Stimulated activated CD4-positive, alpha-beta T cell treated with anti-CD3 and anti-CD28 coated beads, TNF-alpha, amount 100 ng/mL, for 48 hours (primary cell): ENCODE data around the gene MAML2.

Source experiments
- DNase-seq, 3 donors: peaks; one replicate each; pipeline ENCODE4 v3.0.0-alpha.2; 2020; ENCODE audit warnings: low read depth in 3 of 3

Gene MAML2

DNA sequence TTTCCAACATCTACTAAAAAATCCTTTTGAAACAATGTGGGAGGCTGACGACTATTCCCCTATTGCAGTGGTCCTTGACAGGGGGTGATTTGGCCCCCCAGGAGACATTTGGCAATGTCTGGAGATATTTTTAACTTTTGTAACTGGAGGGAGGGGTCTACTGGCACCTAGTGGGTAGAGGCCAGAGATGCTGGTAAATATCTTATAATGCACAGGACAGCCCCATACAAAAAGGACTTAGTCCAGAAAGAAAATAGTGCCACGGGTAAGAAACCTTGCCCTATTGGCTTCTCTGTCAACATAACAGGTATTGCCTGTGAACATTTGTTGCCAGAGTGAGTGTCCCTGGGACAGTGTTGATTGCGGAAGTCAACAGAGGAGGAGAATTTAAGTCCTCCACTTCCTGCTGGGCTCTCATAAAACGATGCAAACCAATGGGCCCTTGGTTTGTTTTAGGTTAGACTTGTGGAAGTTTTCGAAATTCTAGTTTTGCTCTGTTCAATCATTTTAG lies 101.6 kb downstream of the MAML2 start:
- no peak for DNase-seq

DNA sequence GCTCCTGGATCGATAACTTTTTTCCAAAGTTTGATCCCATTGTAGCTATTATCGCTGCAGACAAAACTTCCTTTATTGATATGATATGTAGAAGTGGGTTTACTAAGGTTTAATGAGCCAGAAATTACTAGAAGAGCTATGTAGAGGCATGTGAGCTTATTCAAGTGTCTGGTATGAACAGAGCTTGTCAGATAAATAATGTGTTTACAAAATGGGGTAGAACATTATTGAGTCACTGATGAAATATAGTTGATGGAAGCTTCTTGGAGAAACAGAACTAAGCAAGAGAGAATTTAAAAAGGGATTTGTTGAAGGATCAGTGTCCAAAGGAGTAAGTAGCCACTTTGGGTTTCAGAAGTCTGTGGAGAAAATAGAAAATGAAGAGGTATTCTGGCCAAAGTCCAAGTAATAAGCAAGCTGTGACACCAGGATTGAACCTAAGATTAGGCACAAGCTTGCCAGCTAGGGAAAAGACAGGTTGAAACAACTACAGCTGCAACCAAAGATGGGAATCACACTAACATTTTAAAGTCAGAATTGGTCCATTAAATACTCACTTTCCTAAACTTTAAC lies 104.3 kb downstream of the MAML2 start:
- no peak for DNase-seq

DNA sequence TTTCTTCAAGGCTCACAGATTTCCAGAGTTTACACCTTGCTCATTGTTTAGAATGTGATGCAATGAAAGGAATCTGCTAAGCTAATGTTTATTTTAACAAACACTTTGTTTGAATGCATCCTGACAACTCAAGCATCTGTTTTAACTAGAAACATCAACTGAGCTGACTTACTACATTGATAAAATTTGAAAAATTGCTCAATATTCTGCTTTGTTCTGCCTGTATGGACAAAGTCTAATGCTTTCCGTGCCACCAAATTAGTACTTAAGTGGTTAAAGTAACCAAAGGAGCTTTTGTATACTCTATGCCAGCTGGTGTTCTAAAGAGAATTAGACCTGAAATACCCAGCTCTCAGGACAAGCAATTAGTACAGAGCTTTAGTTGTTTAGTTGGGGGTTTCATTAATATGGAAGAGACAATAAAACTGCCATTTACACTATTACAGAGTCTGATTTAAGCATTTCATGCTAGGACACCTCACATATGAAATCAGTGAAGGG lies 105.2 kb downstream of the MAML2 start:
- DNase-seq = no peak

DNA sequence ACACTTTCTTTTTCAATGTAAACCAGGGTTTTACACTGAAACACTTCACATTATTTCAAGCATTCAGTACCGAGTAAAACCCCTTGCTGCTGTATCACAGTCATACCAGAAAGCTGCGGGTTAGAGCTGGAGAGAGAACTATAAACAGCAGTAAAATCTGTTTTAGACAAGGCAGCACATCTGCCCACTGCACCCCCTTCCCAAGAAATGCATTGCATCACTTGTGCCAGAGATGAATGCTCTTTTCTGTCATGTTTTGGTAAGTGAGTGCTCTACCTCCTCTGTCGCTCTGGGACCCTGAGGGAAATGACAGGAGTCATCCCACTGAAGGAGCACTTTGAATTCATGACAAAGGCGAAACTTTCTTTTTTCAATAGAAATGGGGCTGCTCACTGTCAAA lies 107.2 kb downstream of the MAML2 start:
- peak; percentile 49 to 68 (median 51) for DNase-seq

DNA sequence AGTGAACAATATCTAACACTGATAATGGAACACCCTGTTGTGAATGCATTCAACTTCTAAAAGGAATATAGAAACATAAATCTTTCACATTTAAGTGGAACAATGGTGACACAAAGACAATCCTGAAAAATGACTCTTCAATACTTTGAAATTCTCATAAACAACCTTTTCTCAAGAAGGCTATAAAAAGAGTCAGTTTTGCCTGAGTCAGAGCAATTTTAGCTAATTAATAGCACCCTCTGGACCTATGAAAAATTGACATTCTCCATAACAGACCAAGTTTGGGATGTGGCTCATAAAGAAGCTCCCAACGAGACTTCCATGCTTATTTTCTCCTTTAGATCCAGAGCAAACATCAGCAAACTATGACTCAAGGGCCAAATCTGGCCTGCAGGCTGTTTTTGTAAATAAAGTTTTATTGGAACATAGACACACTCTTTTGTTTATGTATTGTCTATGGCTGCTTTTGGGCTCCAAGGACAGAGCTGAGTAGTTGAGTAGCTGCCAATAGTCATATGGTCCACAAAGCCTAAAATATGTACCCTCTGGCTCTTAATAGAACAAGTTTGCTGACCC lies 108.0 kb downstream of the MAML2 start:
- no peak for DNase-seq

DNA sequence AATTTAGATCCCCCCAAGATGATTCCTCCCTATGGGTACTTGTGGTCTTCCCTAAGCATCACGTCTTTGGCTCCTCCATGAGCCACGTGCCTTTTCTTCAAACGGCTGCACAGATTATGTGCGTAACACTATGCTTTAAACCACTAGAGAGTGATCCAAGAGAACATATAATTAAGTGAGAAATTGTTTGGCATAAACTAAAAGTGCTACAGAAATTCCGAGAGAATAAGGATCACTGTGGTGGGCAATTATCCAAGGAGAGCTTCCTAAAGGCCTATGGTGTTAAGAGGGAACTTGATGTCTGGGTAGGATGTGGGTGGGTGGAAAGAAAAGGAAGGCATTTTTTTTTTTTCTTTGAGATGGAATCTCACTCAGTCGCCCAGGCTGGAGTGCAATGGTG lies 110.9 kb downstream of the MAML2 start:
- DNase-seq = no peak

DNA sequence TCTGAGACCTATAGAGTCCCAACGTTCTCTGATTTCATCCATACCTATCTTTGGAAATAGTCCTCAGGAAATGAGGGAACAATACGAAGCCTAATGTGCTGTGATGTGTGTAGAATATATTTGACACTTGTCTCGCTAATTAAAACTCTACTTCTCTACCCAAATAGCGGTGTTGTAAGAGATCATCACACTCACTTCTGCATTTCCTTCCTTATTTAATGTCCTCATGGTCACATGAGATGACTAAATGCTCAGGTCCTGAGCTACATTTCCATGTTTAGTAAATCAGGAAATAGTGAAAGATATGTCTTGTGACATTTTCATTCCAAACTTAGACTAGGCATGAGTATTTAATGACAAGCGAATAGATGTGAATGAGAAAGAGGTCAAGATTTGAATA lies 112.3 kb downstream of the MAML2 start:
- no peak for DNase-seq

DNA sequence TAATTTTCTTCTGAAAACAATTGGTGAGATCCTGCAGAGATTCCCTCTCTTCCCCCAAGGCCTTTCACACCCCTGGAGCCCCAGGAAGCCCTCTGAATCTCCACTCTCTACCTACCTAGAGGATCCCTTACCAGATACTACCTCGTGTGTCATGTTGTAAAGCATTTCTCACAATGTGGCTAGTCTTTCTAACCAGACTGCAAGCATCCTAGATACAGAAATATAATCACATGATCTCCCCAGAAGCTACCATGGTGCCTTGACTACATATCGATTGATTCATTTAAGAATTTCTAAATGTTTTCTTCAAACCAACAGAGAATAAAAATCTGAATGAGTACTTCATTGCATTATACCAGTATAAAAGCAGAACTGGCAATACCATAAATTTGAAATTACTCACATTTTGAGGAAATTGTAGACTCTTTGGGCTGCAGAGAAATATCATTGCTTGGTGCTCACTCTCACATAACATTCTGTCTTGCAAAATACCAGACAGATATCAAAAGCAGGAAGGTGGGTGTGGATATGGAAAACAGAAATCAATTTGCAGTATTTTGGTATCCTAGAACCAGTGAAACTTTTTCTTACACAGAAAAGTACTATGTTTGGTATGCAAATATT lies 113.5 kb downstream of the MAML2 start:
- no peak for DNase-seq

DNA sequence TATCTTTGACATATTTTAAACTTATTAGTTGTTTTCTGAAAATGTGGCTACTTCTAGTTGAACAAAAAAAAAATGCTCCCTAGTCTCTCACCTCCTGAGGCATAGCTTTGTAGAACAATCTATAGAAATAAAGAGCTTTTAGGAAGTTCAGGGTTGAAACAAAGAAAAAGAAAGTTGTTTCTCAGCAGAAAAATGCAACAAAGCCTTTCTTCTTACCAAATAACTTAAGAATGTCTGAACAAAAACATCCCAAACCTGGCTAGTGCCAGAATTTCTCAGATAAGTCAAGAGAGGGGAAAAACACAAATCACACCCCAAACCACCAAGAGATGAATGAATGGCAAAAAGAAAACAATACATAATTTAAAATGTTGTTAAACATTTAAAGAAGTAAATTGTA lies 114.1 kb downstream of the MAML2 start:
- DNase-seq = no peak

DNA sequence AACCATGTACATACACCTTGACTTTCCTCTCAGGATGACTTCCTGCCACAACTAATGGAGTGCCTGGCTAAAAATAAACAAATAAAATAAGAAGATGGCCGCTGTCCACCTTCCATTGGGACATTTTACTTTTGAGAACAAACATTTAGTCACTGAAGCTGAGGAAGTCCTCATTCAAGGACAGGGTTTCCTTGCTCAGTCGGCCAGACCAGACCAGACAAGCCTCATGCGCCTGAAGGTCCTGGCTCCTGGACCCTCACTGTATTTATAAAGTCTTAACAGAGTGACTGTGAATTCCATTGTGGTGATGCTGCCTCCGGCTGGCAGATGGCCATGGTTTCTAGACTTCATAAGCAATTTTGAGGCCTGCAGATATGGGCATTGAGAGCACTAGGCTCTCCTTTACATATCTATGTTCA lies 114.5 kb downstream of the MAML2 start:
- no peak for DNase-seq

DNA sequence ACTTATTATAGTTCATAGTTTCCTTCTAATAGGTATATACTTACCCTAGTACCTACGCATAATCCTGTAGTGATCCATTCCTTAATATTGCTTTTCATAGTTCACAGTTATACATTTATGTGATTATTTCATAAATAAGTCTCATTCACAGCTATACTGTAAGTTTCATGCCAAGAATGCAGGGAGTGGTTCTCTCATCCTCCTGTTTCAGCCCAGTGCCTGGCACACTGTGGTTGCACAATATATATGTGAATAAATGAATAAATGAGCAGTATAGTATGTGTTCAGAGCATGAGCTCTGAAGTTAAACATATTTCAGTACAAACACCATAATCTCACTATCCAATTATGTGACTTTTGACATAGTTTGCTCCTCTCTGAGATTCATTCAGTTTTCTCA lies 115.8 kb downstream of the MAML2 start:
- no peak for DNase-seq

DNA sequence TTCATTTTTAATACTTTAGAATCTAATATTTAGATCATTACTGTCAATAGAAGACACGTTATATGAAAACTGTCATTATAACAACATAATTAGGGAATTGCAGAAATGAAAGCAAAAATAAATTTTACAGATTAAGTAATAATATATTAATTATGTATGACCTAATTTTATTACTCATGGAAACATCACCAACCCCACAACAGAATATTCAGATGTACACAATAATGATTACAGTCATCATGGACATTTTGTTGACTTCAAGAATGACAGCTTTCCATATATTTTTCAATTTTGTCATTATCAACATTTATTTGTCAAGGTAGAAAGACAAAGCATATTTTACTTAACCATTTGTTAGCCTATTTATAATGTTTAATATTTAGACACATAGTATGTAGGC lies 119.9 kb downstream of the MAML2 start:
- no peak for DNase-seq

DNA sequence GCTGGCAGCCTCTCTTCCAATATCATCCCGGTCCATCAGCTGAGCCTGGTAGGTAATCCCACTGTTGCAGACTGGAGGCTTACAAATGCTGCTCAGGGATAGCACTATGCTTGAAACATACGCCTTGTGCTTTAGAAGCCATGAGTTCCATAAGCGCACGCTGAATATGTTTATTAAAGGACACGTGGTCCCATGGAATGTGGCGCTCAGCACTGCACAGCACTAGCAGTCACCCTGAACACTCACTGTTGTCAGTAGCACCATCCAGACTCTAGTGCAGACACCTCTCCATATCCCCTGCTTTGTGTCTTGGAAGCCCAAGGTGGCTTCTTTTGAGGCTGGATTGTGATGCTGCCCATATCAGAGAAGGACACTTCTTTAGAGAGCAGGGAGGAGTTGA lies 120.9 kb downstream of the MAML2 start:
- DNase-seq = no peak

DNA sequence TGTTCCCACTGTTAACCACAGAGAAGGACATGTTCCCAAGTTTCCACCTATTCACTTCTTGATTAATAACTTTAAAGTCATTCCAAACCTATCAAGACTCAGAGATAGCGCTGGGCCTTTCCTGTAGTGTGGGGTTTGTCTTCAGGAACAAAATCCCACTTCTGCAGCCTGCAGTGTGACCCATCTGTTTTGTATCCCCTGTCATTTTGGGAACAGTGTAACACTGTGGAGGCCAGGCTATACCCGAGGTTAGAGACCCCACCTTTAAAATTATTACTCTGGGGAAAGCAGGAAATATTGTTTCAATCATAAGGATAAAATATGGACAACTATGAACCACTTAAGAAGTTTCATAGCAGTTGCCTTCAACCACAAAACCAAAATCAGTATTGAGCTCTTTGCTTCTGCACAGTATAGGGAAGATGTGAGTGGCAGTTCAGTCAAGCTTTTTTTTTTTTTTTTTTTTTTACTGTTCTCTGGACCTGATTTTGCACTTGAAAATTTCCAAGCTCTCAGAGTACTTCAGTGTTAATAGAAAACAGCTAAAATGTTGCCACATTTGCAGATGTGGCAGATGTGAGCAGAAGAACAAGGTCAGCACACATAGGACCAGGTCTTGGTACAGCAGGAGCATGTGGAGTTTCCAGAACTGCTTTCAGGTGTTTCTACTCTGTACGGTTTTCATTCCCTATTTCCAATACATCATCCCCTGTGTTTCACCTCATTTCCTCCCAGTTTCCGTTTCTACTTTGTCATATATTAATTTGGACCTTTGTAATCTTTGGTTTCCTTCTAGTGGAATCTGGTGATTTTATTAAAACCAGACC lies 121.5 kb downstream of the MAML2 start:
- no peak for DNase-seq

DNA sequence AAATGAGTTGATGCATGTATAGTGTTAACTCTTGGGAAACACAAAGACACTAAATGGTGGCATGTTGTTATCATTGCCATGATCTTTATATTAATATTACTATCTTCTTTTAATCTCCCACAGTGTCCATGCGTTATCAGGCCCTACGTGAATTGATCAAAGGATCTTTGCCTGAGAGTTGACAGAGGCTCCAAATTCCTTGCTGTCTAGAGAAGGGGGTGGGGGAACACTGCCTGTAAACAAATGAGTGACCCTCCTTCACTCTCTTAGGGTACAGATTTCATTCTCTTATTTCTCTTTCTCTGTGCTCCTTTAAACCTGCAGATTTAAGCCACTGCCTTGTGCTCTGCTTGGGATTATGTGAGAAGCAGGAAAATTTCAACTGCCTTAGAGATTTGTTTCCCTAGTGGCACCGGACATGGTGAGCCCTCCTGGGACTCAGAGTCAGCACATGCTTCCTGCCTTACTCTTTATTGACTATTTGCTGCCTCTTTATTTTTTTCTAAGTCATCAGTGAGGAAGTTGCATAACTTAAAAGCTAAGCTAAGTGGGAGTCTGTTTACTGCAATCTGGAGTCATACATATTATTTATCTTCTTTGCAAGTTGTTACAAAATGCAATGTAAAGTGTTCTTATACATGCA lies 122.9 kb downstream of the MAML2 start:
- DNase-seq = no peak

DNA sequence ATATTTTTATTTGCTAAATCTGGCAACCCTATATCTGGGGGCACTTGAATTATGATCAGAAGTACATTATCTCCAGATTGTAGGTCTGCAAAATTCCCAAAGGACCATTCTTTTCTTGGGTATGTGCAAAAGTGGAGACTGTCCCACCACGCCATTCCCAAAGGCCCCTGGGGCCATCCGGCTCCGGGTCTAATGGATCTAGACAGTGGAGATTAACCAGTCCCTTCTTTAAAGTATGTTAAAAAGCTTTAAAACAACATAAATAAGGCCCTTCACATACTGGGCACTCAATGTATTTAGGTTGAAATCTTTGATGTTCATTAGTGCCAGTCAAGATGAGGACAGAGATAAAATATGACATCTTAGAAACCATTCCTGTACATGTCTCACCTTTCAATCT lies 124.1 kb downstream of the MAML2 start:
- DNase-seq = no peak

DNA sequence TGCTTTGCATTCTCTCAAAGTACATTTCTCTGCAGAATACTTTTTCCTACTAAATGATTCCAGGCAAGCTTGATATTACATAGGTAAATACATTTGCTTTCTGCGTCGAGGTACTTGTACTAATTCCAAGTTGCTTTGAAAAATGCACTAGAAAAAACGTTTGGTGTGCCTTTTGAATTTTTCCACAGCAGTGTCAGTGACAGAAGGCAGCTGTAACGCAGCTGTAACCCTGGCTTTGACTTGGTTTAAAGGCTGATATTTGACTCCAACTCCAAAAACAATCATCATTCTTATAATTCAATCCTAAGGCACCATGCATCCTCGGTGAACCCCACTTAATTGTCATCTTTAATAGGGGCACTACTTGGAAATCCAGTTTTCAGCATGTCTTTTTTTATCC lies 125.0 kb downstream of the MAML2 start:
- DNase-seq = no peak

DNA sequence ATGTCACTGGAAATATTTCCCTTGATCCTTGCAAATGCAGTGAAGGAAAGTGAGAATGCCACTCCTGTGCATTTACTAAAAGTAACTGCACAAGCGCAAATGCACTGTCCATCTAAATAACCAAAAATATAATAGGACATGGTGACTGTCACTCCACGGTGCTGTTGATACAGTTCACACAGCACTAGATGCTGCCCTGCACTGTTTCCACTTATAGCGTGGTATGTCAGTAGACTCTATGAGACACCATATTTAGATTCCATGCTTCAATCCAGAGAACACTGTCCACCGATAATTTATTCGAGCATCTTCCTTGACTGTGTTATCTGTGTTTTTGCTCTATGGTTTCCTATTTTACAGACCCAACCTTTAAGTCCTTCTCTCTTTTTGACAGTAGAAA lies 125.8 kb downstream of the MAML2 start:
- no peak for DNase-seq

DNA sequence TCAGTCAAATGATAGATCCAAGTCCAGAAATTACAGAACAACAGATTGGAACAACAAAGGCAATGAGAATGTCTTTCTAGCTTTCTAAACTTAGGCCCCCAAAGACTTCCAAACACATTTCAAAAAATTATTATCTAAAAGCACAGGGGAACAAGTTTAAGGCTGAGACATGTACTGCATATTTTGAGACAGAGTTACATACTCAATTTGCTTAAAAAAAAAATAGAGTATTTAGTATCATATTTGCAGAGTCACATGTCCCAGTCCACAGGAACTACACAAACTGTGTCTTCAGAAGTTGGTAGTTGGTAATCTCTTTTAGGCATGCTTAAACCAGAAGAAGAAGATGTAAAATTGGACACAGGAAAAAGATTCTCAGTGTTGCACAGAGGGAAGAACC lies 127.2 kb downstream of the MAML2 start:
- DNase-seq = no peak

DNA sequence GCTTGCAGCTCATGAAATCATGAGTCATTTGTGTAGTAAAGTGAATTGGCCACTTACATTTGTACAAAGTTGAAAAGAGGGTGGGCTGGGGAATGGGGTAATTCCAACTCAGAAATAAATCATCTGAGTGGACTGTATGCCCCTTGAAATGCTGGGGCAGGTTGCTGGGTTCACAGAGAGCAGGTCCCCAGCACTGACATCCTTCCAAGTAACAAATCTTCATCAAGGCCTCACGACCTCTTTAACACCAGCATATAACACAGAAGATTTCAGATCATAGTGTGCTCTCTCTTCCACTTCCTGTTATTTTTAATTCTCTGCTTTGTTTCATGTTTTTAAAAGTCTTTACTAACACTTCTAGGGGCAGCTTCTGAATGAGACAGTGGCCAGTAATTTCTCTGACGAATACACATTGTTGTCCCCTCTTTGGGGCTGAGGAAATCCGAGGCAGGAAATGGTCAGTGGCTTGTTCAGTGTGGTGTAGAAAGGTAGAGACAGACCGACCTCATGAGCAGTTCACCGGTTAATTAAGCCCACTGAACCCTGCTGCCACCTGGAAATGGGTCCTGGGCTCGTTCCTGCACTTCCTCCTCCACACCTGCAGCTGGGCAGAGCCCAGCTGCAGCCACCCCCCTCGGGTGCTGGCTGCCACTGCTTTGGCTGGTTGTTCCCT lies 127.7 kb downstream of the MAML2 start:
- no peak for DNase-seq

DNA sequence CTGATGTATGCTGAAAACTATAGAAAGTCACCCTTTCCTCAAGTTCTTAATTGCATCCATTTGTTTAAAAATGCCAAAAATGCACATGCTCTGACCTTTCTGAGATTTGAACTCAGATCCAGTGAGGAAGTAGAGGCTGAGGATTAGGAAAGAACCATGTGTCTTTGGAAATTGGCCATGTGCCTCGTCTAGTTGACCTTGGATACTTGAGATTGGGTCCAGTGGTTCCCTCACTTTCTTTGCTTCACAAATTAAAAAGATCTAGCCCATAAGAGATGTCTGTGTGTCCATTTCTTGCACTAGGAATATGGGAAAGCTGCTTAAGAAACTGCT lies 128.3 kb downstream of the MAML2 start:
- DNase-seq = no peak

DNA sequence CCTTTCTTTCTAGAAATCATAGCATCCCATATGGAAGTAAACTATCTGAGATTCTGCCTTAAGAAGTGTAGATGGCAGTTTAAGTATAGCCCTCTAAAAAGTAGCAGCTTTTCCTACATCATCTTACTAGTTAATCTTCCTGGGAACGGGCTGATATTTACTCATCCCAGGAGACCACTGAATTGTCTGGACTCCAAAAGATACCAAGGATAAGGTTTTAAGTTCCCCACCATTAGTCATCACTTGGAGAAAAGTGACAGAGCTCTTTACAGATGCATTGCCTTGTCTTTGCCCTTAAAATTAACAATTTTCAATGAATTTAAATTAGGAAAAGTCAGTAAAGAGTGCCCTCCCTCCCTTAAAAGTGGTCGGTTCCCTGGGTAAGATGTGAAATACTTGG lies 129.5 kb downstream of the MAML2 start:
- DNase-seq = no peak
